RWPE1 (cell line): ENCODE results near the gene SLC39A11.

Source experiments
- CTCF ChIA-PET: fragments of 350-600 bp; sonication (Branson Sonifier 250); formaldehyde crosslinking; extraction: SDS; loops from one replicate; lab custom pipeline; 2021; lab: Yijun Ruan, JAX
- POLR2A ChIA-PET: fragments of 400-600 bp; formaldehyde crosslinking; extraction: SDS; loops from one replicate; lab custom pipeline; 2020; ENCODE audit warnings: antibody characterized with exemption; ENCODE audit not compliant: low non-redundant PET; lab: Yijun Ruan, JAX
- DNase-seq: peaks from one replicate; pipeline ENCODE4 v3.0.0; 2012; ENCODE audit warnings: low spot score
- H3K27ac ChIP-seq: fragments of 450-650 bp; 2 replicates; pipeline ENCODE4 v1.5.1; 2017
- CTCF ChIP-seq: fragments of 450-650 bp; conservative IDR thresholded peaks from 2 replicates; pipeline ENCODE4 v1.5.1; 2017; ENCODE audit warnings: low read depth, mild to moderate bottlenecking

SLC39A11 gene

GRCh38 chr17:72697602-72698146 is 394.8 kb downstream of the SLC39A11 start:
- DNase-seq: no peak
- ChIA-PET POLR2A (no interaction called here), CTCF (interaction anchor here (0.6 kb wide), 2 partner anchors 109 to 185 kb away, joined by 3 read pairs; no protein-coding TSS in a partner anchor)
- TF ChIP-seq CTCF: no peak
- no peak overlapping the region for H3K27ac ChIP-seq

- DNase-seq: no peak
- TF ChIP-seq CTCF: no peak
- ChIA-PET CTCF (interaction anchor here (0.6 kb wide), 1 partner anchor 108 kb away, joined by 3 read pairs; no protein-coding TSS in a partner anchor), POLR2A (no interaction called here)
- no peak overlapping the region for H3K27ac ChIP-seq
These were observed 395.8 kb downstream of the SLC39A11 start for GRCh38 chr17:72696721-72697120.

- H3K27ac ChIP-seq: no peak overlapping the region
- ChIA-PET CTCF (no interaction called here), POLR2A (no interaction called here)
- DNase-seq: no peak
- no peak for TF ChIP-seq CTCF
These were observed 396.3 kb downstream of the SLC39A11 start for GRCh38 chr17:72696156-72696555.

- H3K27ac ChIP-seq: no peak overlapping the region
- DNase-seq: no peak
- ChIA-PET CTCF (no interaction called here), POLR2A (no interaction called here)
- no peak for TF ChIP-seq CTCF
These were observed 398.5 kb downstream of the SLC39A11 start for GRCh38 chr17:72693956-72694355.

GRCh38 chr17:72693151-72693878 is 399.2 kb downstream of the SLC39A11 start:
- no peak for TF ChIP-seq CTCF
- no peak for DNase-seq
- ChIA-PET CTCF (no interaction called here), POLR2A (no interaction called here)
- H3K27ac ChIP-seq: no peak overlapping the region

DNA sequence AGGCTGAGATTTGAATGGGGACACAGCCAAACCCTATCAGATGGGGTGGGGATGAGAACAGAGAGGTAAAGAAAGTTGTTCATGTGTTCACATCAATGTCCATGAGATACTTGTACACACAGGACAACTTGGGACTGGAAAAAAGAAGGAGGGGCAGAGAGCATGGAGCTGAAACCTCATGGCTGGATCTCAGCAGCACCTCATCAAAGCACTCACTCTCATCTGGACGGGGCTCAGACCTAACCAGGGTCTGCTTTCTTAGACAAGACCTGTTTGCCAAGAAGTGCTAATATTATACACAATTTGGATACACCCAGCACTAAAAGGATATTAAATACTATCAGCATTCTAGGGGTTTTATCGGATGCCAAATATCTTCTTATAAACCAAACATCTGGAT is 399.8 kb downstream of the SLC39A11 start:
- no peak for DNase-seq
- CTCF ChIA-PET: no interaction called here
- H3K27ac ChIP-seq: no peak overlapping the region
- POLR2A ChIA-PET: no interaction called here
- TF ChIP-seq CTCF: no peak
